Skeletal muscle tissue (tissue), 4 donors: ENCODE measurements around the gene OR5H15. TPM values are rescaled to one million over a fixed set of nuclear protein-coding genes. Genes with fewer than 3 reads are reported as not detected.
"Not testable (repeated sequence)": the region's sequence is repeated elsewhere in the genome, so short reads cannot be mapped to it uniquely, and the experiment has no call there.

Source experiments
- H3K27ac ChIP-seq: one replicate; pipeline ENCODE4 v1.7.0; 2013; ENCODE audit warnings: mild to moderate bottlenecking, low read depth, low read length, inconsistent platforms
- H3K27me3 ChIP-seq, 3 donors: one replicate each; pipeline ENCODE4 v1.7.0; 2013; ENCODE audit warnings: low read length in 3 of 3; ENCODE audit not compliant: control insufficient read depth in 3 of 3, insufficient read depth in 3 of 3
- H3K36me3 ChIP-seq, 3 donors: one replicate each; pipeline ENCODE4 v1.7.0; 2013; ENCODE audit warnings: low read length in 3 of 3; ENCODE audit not compliant: control insufficient read depth in 3 of 3, insufficient read depth in 3 of 3
- H3K4me1 ChIP-seq, 3 donors: one replicate each; pipeline ENCODE4 v1.7.0; 2013; ENCODE audit warnings: low read length in 3 of 3, mild to moderate bottlenecking in 3 of 3; ENCODE audit not compliant: control insufficient read depth in 3 of 3, insufficient read depth in 3 of 3
- H3K4me3 ChIP-seq, 3 donors: one replicate each; pipeline ENCODE4 v1.7.0; 2013; ENCODE audit warnings: low read length in 3 of 3
- H3K9ac ChIP-seq, 3 donors: one replicate each; pipeline ENCODE4 v1.7.0; 2013; ENCODE audit warnings: low read length in 3 of 3, mild to moderate bottlenecking in 3 of 3, moderate library complexity in 2 of 3, low read depth in 1 of 3
- H3K9me3 ChIP-seq, 3 donors: one replicate each; pipeline ENCODE4 v1.7.0; 2013; ENCODE audit warnings: low read length in 3 of 3; ENCODE audit not compliant: control insufficient read depth in 3 of 3
- total RNA-seq: library from RNA; depleted of rRNA; stranded (reverse); fragments of >200 nt; gene quantifications from one replicate; pipeline ENCODE4 v1.2.3, GENCODE V29; 2014
- donor health status: Osteomylitis.

The OR5H15 gene
- total RNA-seq, 1 donor from 2014 or later, result not detected

DNA sequence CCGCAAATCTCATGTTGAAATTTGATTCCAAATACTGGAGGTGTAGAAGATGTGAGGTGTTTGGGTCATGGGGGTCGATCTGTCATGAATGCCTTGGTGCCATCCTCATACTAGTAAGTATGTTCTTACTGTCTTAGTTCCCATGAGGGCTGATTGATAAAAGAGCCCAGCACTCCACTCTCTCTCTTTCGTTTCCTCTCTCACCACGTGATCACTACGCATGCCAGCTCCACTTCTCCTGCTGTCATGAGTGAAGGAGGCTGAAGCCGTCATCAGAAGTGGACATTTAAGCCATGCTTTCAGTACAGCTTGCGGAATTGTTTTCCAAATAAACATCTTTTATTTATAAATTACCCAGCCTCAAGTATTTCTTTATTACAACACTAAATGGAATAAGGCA is 6.1 kb downstream of the OR5H15 start:
- no peaks in the 10 kb centered on the region for H3K36me3 ChIP-seq
- H3K9ac ChIP-seq, result no peak overlapping the region
- H3K4me3 ChIP-seq, result no peak overlapping the region
- no peaks in the 10 kb centered on the region for H3K27me3 ChIP-seq
- H3K27ac ChIP-seq, result no peak overlapping the region
- no peaks in the 10 kb centered on the region for H3K4me1 ChIP-seq
- H3K9me3 ChIP-seq, result no peaks in the 10 kb centered on the region

DNA sequence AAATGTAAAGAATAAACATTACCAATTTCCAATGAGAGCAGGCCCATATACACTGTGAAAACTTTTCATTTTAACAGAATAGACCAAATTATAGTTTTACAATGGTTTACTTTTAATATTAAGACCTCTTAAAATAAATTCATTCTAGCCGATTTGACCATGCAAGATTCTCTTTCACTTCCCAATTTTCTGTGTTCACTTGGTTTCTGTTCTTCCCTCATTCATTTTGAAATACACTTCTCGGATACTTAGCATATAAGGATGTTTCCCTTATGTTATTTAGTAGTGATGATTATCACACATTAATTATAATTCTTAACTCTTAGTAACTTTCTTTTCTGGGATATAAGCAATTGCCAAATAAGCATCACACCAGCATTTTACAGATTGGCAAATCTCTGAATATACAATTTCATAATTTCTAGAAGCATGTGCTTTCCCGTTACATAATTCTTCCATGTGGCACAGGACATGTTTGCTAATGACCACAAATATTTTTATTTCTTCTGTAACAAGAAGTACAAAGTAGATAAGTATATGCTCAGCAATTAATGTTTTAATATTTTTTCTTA is 13.9 kb downstream of the OR5H15 start:
- Histone ChIP-seq H3K4me1 (no peaks in the 10 kb centered on the region), H3K27me3 (no peaks in the 10 kb centered on the region), H3K27ac (no peak overlapping the region), H3K36me3 (no peaks in the 10 kb centered on the region), H3K9me3 (no peaks in the 10 kb centered on the region), H3K4me3 (no peak overlapping the region), H3K9ac (no peak overlapping the region)

DNA sequence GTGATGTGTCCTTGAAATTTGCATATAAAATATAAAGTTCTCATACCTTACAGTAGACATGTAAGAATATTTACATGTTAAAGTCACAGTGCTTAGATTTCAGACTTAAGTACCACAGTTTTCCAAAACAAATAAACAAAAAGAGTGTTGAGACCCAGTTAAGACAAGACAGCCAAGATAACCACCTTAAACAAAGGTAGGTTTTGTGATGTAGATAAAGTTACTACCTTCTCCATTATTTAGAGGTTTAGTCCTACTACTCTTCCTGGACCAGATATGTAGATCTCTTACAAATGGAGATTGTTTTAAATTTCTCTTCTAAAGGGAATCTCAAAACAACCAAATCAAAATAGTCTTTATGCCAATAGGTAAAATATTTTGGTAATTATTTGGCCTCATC is 15.7 kb downstream of the OR5H15 start:
- no peaks in the 10 kb centered on the region for H3K4me1 ChIP-seq
- no peak overlapping the region for H3K9ac ChIP-seq
- H3K9me3 ChIP-seq, result no peaks in the 10 kb centered on the region
- no peak overlapping the region for H3K4me3 ChIP-seq
- H3K27me3 ChIP-seq, result no peaks in the 10 kb centered on the region
- no peaks in the 10 kb centered on the region for H3K36me3 ChIP-seq
- H3K27ac ChIP-seq, result no peak overlapping the region

GRCh38 chr3:98185180-98185579 is 18.7 kb downstream of the OR5H15 start:
- Histone ChIP-seq H3K27me3 (no peaks in the 10 kb centered on the region), H3K4me3 (no peak overlapping the region), H3K9me3 (no peaks in the 10 kb centered on the region), H3K9ac (no peak overlapping the region), H3K36me3 (no peaks in the 10 kb centered on the region), H3K27ac (no peak overlapping the region), H3K4me1 (no peaks in the 10 kb centered on the region)

GRCh38 chr3:98188545-98188944 is 22.0 kb downstream of the OR5H15 start:
- Histone ChIP-seq H3K27ac (no peak overlapping the region), H3K27me3 (no peaks in the 10 kb centered on the region), H3K9ac (no peak overlapping the region), H3K4me3 (no peak overlapping the region), H3K9me3 (no peaks in the 10 kb centered on the region), H3K4me1 (no peaks in the 10 kb centered on the region), H3K36me3 (no peaks in the 10 kb centered on the region)

- H3K4me1 ChIP-seq, H3K27ac ChIP-seq, H3K27me3 ChIP-seq, H3K9me3 ChIP-seq, H3K36me3 ChIP-seq, H3K4me3 ChIP-seq, H3K9ac ChIP-seq: not testable (repeated sequence)
Observed at GRCh38 chr3:98190911-98191310, 24.4 kb downstream of the OR5H15 start.

DNA sequence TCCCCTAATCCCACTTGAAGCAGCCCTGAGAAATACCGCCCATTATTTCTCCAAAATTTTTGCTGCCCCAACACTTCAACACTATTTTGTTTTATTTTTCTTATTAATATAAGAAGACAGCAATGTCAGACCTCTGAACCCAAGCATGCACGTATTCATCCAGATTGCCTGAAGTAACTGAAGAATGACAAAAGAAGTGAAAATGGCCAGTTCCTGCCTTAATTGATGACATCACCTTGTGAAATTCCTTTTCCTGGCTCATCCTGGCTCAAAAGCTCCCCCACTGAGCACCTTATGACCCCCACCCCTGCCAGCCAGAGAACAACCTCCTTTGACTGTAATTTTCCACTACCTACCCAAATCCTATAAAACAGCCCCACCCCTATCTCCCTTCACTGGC is 29.8 kb downstream of the OR5H15 start:
- not testable (repeated sequence) for H3K9ac ChIP-seq, H3K4me3 ChIP-seq, H3K27me3 ChIP-seq, H3K36me3 ChIP-seq, H3K4me1 ChIP-seq, H3K27ac ChIP-seq, H3K9me3 ChIP-seq

GRCh38 chr3:98199020-98199419 is 32.5 kb downstream of the OR5H15 start:
- H3K9ac ChIP-seq, result no peak overlapping the region
- H3K27ac ChIP-seq, result no peak overlapping the region
- no peak overlapping the region for H3K4me3 ChIP-seq
- no peaks in the 10 kb centered on the region for H3K4me1 ChIP-seq
- H3K9me3 ChIP-seq, result no peaks in the 10 kb centered on the region
- no peaks in the 10 kb centered on the region for H3K27me3 ChIP-seq
- H3K36me3 ChIP-seq, result no peaks in the 10 kb centered on the region

DNA sequence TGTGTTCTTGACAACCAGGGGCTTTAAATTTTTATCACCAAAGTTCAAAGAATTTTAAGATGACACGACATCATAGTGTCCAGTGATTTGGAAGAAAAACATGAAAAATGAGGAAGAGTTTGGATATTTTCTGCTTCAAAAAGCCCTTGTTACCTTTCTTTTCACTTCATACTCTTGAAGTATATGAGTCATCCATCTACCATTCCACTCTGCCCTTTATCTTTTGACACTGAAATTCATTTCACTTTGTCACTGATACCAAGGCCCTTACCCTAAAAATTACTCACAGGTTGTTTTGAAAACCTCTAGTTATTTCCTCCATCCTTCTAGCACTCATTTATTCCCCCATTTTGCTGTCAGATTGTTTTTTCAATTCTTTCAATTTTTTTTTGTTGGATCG is 42.7 kb downstream of the OR5H15 start:
- Histone ChIP-seq H3K27me3 (no peaks in the 10 kb centered on the region), H3K4me1 (no peaks in the 10 kb centered on the region), H3K4me3 (no peak overlapping the region), H3K36me3 (no peaks in the 10 kb centered on the region), H3K9ac (no peak overlapping the region), H3K27ac (no peak overlapping the region), H3K9me3 (no peaks in the 10 kb centered on the region)

DNA sequence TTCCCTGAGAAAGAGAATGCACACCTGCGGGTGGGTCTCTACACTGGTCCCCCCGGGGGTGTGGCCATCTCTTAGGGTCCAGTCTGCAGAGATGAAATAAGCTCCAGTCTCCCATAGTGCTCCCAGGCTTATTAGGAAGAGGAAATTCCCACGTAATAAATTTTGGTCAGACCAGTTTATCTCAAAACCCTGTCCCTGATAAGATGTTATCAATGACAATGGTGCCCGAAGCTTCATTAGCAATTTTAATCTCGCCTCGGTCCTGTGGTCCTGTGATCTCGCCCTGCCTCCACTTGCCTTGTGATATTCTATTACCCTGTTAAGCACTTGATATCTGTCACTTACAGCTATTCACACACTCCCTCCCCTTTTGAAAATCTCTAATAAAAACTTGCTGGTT is 46.8 kb downstream of the OR5H15 start:
- no peaks in the 10 kb centered on the region for H3K36me3 ChIP-seq
- H3K27ac ChIP-seq, result no peak overlapping the region
- no peak overlapping the region for H3K9ac ChIP-seq
- H3K4me3 ChIP-seq, result no peak overlapping the region
- H3K27me3 ChIP-seq, result no peaks in the 10 kb centered on the region
- no peaks in the 10 kb centered on the region for H3K4me1 ChIP-seq
- H3K9me3 ChIP-seq, result no peaks in the 10 kb centered on the region

- H3K9me3 ChIP-seq, result no peaks in the 10 kb centered on the region
Observed at GRCh38 chr3:98215051-98215450, 48.6 kb downstream of the OR5H15 start.

More at GRCh38 chr3:98215051-98215450, 48.6 kb downstream of the OR5H15 start:
- Histone ChIP-seq H3K9ac (no peak overlapping the region), H3K36me3 (no peaks in the 10 kb centered on the region), H3K27ac (no peak overlapping the region), H3K4me1 (no peaks in the 10 kb centered on the region), H3K27me3 (no peaks in the 10 kb centered on the region), H3K4me3 (no peak overlapping the region)
